K562 (cell line): Measurements from ENCODE around the gene HEPHL1. TPM values are rescaled to one million over a fixed set of nuclear protein-coding genes. Genes with fewer than 3 reads are reported as not detected.

Experiments used
- ARID4B ChIP-seq: sonication (generic); formaldehyde crosslinking; IDR thresholded peaks from 2 replicates; pipeline ENCODE4 v1.8.0; 2022; ENCODE audit warnings: mild to moderate bottlenecking, missing genetic modification reagents
- BHLHE40 ChIP-seq: IDR thresholded peaks from 2 replicates; pipeline ENCODE4 v1.6.1; 2011; ENCODE audit warnings: low read length, improper control_type of control experiment
- CEBPZ ChIP-seq: fragments of 150-350 bp; IDR thresholded peaks from 2 replicates; pipeline ENCODE4 v1.6.1; 2014; ENCODE audit warnings: low read depth, mild to moderate bottlenecking, low read length, borderline replicate concordance
- CHD1 ChIP-seq: fragments of 200-600 bp; sonication (generic); IDR thresholded peaks from one replicate; pipeline ENCODE4 v1.6.1; 2012; ENCODE audit warnings: mild to moderate bottlenecking, moderate library complexity, low read length, inconsistent platforms
- CTBP1 ChIP-seq: fragments of 450-650 bp; IDR thresholded peaks from 2 replicates; pipeline ENCODE4 v1.6.1; 2016; ENCODE audit warnings: borderline replicate concordance
- ESRRA ChIP-seq: fragments of 450-650 bp; IDR thresholded peaks from 2 replicates; pipeline ENCODE4 v1.6.1; 2014; ENCODE audit warnings: low read depth, mild to moderate bottlenecking, moderate library complexity, borderline replicate concordance
- FOXA1 ChIP-seq: fragments of 450-650 bp; IDR thresholded peaks from 2 replicates; pipeline ENCODE4 v1.6.1; 2016; ENCODE audit warnings: mild to moderate bottlenecking, borderline replicate concordance
- FOXM1 ChIP-seq, 2 experiments: fragments of 450-650 bp in 1 of 2; sonication (generic) in 1 of 2; formaldehyde crosslinking in 1 of 2; IDR thresholded peaks; 2 replicates each; pipeline versions ENCODE4 v1.6.1 to v1.9.0; 2017 to 2022; ENCODE audit warnings: low read depth in 2 of 2, mild to moderate bottlenecking in 2 of 2, missing genetic modification reagents in 1 of 2, moderate library complexity in 1 of 2
- GATAD2A ChIP-seq: fragments of 450-650 bp; IDR thresholded peaks from 2 replicates; pipeline ENCODE4 v1.6.1; 2017
- HMG20B ChIP-seq: fragments of 250-450 bp; sonication (Bioruptor Pico); IDR thresholded peaks from 2 replicates; pipeline ENCODE4 v1.5.0; 2021; ENCODE audit warnings: mild to moderate bottlenecking
- KLF13 ChIP-seq: fragments of 450-650 bp; IDR thresholded peaks from 2 replicates; pipeline ENCODE4 v1.6.1; 2016; ENCODE audit warnings: missing genetic modification characterization, low read depth, mild to moderate bottlenecking, missing compliant biosample characterization, moderate library complexity, borderline replicate concordance
- MAFK ChIP-seq: IDR thresholded peaks from 2 replicates; pipeline ENCODE4 v1.6.1; 2011; ENCODE audit warnings: low read length, improper control_type of control experiment
- MBD1 ChIP-seq: fragments of 250-450 bp; sonication (Bioruptor Pico); IDR thresholded peaks from 2 replicates; pipeline ENCODE4 v1.8.0; 2022; ENCODE audit warnings: inconsistent platforms
- MECOM ChIP-seq: fragments of 250-450 bp; sonication (Bioruptor Pico); IDR thresholded peaks from 2 replicates; pipeline ENCODE4 v1.8.0; 2022; ENCODE audit warnings: inconsistent platforms
- NR3C1 ChIP-seq: sonication (generic); formaldehyde crosslinking; IDR thresholded peaks from 2 replicates; pipeline ENCODE4 v1.8.1; 2022; ENCODE audit warnings: missing genetic modification reagents
- POLR2A ChIP-seq: fragments of 450-650 bp; conservative IDR thresholded peaks from 2 replicates; pipeline ENCODE4 v1.6.1; 2016
- SMAD1 ChIP-seq: fragments of 150-350 bp; IDR thresholded peaks from 2 replicates; pipeline ENCODE4 v1.6.1; 2014; ENCODE audit warnings: low read length, low read depth; ENCODE audit not compliant: partially characterized antibody
- ZC3H11A ChIP-seq: IDR thresholded peaks from 2 replicates; pipeline ENCODE4 v1.6.1; 2012; ENCODE audit warnings: low read depth, low read length, improper control_type of control experiment
- ZC3H4 ChIP-seq: sonication (generic); formaldehyde crosslinking; IDR thresholded peaks from 2 replicates; pipeline ENCODE4 v1.9.0; 2021; ENCODE audit warnings: missing genetic modification reagents, borderline replicate concordance
- ZZZ3 ChIP-seq: fragments of 450-650 bp; IDR thresholded peaks from 2 replicates; pipeline ENCODE4 v1.6.1; 2016; ENCODE audit warnings: antibody characterized with exemption, mild to moderate bottlenecking, moderate library complexity
- polyA plus RNA-seq, 8 experiments: library from polyadenylated mRNA; depleted of rRNA in 4 of 8; stranded (reverse) in 5 of 8; unstranded in 3 of 8; fragments of >200 nt; fragmentation: Nextera tagmentation in 2 of 8; fragmentation: Illumina TruSeq in 1 of 8; extraction: Ambion mirVana in 2 of 8; extraction: Trizol in 1 of 8; gene quantifications; 2 replicates each; pipeline versions ENCODE4 v1.2.1 to v1.2.3, GENCODE V29; 2011 to 2014; ENCODE audit warnings: inconsistent platforms in 1 of 8, missing spikeins in 1 of 8
- total RNA-seq, 7 experiments: library from RNA; depleted of rRNA in 6 of 7; stranded (reverse); fragments of >200 nt in 6 of 7; fragmentation: Illumina TruSeq in 2 of 7; extraction: Trizol in 2 of 7; gene quantifications; 2 replicates each; pipeline versions ENCODE4 v1.2.1 to v1.2.3, GENCODE V29; 2011 to 2021; ENCODE audit warnings: low replicate concordance in 1 of 7

Gene HEPHL1
- total and polyA plus RNA-seq, 9 of the 15 experiments (the other 6 are each of a cell fraction or from before 2014, with no cell fraction given) = 0.01 TPM; not detected in 8

GRCh38 chr11:94077552-94078293, 56.6 kb downstream of the HEPHL1 start (continued):
- TF ChIP-seq MAFK = no peak
- peak; percentile 83; the same call in 1 of the 2 replicates for TF ChIP-seq FOXA1
- no peak for TF ChIP-seq ZC3H4 (CRISPR knock-in tag)
- TF ChIP-seq MBD1 = no peak
- peak; percentile 76 for TF ChIP-seq ESRRA
- TF ChIP-seq KLF13 (tag) = no peak
- no peak for TF ChIP-seq HMG20B (CRISPR knock-in tag)
- TF ChIP-seq FOXM1 (IDR thresholded peaks at IDR 0.05; ENCODE audit: low read depth) = peak; percentile 47; the same call in 1 of the 2 replicates
- TF ChIP-seq FOXM1 (CRISPR knock-in tag; IDR thresholded peaks at IDR 0.05; ENCODE audit: low read depth) = no peak
- TF ChIP-seq ARID4B (CRISPR knock-in tag) = no peak
- TF ChIP-seq CTBP1 = no peak
- no peak for TF ChIP-seq CHD1
- TF ChIP-seq BHLHE40 = peak; percentile 13; the same call in 1 of the 2 replicates
- TF ChIP-seq ZC3H11A = no peak
- TF ChIP-seq GATAD2A = no peak
- no peak for TF ChIP-seq POLR2A
- no peak for TF ChIP-seq MECOM (CRISPR knock-in tag)
- TF ChIP-seq SMAD1 = no peak
- no peak for TF ChIP-seq NR3C1 (CRISPR knock-in tag)
- TF ChIP-seq ZZZ3 = no peak
- no peak for TF ChIP-seq CEBPZ
